Panc1 (cell line): Measurements from ENCODE around the gene ATXN7.

Experiments used
- CTCF ChIP-seq: fragments of 450-650 bp; IDR thresholded peaks from 2 replicates; pipeline ENCODE4 v1.5.1; 2017; ENCODE audit warnings: mild to moderate bottlenecking
- SIN3A ChIP-seq: IDR thresholded peaks from 2 replicates; pipeline ENCODE4 v1.6.1; 2012; ENCODE audit warnings: low read depth, mild to moderate bottlenecking, low read length, moderate library complexity, borderline replicate concordance; ENCODE audit not compliant: insufficient read depth

- TF ChIP-seq SIN3A, result no peak
- TF ChIP-seq CTCF, result no peak
Measured at GRCh38 chr3:63841704-63842103, 22.0 kb upstream of the ATXN7 start.
